ENCODE results near the gene ZNF804A.

Gene ZNF804A

DNA sequence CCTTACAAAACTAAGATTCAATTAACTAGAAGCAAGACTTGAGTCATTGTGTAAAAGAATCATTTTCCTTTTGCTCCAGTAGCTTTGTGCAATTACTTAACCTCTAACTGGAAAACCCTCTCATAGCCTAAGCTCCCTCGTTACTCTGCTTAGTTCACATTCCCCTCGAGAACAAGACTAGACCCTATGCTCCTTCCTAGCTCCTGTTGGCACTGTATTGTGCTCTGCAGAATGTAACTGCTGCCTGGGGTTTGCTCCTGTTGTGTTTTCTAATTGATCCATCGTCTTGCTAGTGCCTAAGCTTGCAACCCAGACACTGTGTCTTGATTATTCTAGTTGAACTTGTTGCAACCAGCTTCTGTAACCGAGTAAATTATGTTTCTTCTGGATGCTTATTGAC is 347.0 kb downstream of the ZNF804A start:
- no peak for DNase-seq (ENCODE audit: low read depth)

DNA sequence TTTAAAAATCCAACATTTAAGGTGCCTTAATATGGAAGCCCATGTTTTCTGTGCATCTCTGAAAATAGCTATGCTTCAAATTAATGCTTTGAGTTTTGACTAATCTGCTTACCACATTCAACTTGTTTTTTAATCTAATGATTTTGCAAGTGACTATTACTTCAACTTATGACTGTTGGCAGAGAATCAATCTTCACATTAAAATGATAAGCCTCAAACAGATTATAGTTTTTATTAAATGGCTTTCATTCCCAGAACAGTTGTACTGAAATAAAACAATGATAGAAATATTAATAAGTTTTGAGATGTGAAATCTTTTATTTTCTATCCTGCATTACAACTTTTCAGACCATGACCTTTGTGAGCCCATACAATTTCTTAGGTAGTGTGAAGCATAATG is 347.5 kb downstream of the ZNF804A start:
- no peak for DNase-seq (ENCODE audit: low read depth)

DNA sequence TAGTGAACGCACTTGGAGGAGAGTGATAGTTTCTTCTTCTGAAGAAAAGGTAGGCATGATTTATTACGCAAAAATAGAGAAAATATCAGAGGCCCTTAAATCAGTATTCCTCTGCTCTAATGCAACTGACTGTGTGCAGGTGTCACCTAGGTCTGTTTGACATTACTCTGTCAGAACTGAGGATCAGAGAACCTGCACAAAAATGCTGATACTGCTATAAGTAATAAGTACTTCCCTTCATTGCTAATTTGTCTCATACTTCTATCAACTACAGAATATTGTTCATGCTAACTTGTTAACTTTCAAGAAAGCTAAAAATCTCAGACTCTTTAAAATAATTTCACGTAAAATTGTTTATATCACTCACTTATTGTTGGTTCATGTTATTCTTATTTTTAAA is 358.5 kb downstream of the ZNF804A start:
- no peak for DNase-seq (ENCODE audit: low read depth)

DNA sequence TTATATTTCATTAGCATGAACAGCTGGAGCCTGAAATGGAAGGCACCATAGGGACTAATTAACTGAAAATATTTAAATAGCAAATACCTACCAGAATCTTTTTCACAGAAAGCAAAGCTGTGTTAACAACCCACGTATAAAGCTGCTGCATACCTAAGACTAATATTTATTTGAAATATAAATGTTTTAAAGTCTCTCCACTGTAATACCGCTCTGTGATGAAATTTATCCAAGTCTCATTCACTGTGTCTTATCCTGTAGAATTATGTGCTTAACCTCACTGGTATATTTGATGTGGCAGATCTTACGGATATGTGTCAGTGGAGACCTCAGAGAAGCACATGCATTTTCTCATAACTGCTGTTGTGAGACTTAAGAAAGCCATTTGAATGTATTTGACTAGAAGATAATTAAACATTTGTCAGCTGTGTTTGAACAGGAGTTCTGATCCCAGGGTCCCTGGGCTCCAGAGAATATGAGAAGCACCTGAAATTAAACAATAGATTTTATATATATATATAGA is 373.3 kb downstream of the ZNF804A start:
- DNase-seq (ENCODE audit: low read depth): no peak

Data from stimulated activated CD8-positive, alpha-beta memory T cell treated with anti-CD3 and anti-CD28 coated beads, Interleukin-7, amount 100 ng/mL, for 24 hours (primary cell).